ENCODE measurements around the gene TMEM52.

The TMEM52 gene

GRCh38 chr1:1873186-1873585 lies 45.9 kb downstream of the TMEM52 start:
- DNase-seq (ENCODE audit: low spot score), result no peak

DNA sequence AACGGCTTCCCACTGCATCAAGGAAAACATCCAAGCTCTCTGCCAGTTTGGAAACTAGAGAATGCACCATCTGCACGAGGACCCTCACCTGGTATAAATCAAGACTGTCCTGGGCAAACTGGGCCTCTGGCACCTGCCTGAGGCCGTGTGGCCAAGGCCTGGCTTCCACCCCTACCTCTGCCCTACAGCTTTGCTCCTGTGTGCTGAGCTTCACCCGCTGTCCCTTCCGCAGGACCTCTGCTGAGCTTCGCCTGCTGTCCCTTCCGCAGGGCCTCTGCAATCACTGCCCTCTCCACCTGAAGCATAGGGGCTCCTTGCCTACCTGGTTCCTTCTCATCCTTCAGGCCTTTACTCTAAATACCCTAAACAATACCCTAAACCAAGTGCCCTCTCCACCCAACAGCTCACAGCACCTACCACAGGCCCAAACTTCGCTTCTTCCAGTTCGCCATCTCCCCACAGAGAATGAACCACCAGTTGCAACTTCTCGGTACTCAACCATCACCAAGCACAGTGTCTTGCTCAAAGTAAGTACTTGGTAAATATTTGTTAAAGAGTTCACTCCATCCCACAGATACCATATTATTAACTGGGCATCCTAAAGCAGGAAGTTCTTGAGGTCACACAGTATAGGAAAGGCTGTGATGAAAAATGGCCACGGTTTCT lies 46.6 kb downstream of the TMEM52 start:
- DNase-seq (ENCODE audit: low spot score), result no peak

GRCh38 chr1:1869469-1869868 lies 49.6 kb downstream of the TMEM52 start:
- no peak for DNase-seq (ENCODE audit: low spot score)
